Ramos (cell line): ENCODE measurements around the gene DNASE1L3.

Source experiments
- in situ Hi-C: fragments of 300-500 bp; cut with MboI; formaldehyde crosslinking; loops from one replicate; pipeline ENCODE4 v1.14.3; 2022; ENCODE audit warnings: low sequenced_read_pairs; ENCODE audit not compliant: unreplicated experiment

DNASE1L3 gene

DNA sequence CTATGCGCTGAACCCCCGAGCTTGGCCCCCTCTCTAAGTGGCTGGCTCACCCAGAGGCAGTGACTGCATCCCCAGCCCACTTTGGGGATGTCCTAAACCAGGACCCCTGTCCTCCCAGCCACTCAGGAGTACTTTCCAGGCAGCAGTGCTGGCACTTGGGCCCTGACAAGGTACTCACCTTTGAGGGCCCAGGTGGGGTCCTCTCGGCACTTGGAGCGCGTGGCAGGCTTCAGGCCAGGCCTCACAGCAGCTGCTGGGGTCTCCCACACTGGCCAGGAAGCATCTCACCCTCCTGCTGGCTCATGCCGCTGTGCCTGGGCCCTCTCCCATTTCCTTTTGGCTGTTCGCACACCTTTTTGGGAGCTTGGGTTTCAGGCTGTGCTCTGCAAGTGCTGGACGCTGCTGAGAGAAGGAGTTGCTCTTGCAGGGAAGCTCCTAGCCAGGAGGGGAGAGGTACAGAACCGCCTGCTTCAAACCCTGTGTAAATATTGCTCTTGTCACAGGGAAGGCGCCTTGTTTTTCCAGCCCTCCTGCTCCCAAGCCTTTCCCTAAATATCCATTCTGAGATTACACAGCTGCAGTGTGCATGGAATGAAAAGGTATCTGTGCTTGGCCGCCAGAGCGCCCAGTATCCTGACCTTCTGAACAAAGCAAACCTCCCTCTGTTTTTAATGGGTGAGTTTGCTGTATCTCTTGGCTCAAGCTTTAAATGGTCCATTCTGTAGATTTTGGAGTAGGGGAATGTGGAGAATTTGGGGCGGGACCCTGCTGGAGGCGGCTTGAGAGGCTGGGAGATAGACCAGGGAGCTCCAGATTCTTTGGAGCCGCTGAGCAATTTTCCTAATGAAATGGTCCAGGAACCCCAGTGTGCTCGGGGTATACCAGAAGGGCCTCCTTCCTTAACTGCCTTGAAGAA is 45.6 kb downstream of the DNASE1L3 start:
- in situ Hi-C loops = no loop called here

DNA sequence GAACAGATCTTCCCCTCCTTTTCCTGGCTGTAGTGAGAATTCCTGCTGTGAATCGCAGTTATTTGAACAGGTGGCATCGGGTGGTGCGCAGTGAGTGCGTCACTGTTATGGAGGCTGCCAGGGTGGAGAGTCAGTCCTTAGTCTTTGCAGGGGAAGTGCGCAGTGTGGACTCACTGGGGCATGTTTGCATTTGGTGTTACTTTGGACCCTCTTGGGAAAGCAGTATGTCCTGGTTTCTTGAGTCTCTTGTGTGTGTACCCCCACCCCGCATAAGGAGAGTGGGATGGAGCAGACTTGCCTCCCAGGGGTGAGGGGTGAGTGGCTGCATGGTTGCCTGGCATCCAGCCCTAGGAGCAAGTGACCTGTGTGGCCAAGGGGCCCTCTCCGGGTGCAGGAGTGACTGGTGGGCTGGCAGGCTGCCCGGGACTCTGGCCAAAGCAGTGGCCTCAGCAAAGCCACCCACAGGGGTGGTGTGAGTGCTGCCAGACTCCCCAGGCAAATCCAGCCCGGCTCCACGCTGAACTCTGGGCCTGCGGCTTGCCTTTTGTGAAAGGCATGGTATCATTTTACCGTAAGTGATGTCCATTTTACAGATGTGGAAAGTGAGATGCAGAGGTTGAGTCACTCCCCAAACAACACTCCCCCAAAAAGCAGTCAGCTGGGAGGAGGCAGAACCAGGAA is 46.4 kb downstream of the DNASE1L3 start:
- in situ Hi-C loops = no loop called here

DNA sequence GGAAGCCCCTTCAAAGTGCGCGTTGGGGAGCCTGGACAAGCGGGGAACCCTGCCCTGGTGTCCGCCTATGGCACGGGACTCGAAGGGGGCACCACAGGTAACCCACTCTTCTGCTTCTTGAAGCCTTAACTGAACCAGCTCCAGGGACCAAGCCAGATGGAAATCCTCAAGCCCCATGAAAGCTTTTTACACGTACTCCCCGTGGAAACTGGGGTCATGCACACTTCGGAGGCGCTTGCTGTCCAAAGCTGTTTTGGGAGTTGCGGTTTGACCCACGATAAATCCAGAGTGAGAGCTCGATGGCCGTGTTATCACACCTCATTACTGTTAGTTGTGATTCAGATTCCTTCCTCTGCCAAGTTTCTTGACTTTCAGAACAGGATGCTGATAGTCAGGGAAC is 47.5 kb downstream of the DNASE1L3 start:
- in situ Hi-C loops = no loop called here

DNA sequence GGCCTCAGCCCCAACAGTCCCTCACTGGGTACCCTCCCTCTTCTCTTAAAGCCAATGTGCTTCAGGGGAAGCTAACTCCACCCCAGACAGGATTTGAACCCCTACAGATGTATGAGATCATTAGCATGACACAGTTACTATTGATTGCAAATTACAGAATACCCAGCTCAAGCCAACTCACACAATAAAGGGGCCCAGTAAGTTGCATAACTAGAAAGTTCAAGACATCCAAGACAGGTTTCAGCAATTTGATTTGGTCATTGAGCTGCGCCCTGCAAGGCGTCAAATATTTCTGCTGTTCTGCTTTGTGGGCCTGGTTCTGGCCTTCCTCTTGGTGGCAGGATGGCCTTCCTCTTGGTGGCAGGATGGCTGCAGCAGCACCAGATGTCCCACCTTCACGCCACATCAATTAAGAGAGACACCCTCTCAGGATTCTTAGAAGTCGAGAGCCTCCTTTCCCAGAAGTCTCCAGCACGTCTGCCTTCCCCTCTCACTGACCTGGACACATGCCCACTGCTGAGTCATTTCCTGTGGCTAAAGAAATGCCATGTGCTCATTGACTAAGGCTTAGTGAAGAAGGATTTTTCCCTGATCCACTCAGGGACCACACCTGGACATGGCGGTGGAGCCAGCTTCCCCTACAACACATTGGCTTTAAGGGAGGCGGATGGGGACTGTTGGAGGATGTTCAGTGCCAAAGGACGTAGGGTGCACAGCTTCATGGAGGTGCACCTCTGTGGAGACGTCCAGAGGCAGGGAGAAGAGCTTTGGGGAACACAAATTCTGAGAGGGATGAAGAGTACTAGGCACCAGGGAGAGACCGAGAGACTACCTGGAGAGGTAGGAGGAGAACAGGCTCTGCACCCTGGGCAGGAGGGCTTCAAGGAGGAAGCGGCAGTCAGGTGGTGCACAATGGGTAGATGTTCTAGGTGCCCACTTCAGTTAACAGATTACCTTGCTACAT is 49.1 kb downstream of the DNASE1L3 start:
- in situ Hi-C loops = no loop called here

DNA sequence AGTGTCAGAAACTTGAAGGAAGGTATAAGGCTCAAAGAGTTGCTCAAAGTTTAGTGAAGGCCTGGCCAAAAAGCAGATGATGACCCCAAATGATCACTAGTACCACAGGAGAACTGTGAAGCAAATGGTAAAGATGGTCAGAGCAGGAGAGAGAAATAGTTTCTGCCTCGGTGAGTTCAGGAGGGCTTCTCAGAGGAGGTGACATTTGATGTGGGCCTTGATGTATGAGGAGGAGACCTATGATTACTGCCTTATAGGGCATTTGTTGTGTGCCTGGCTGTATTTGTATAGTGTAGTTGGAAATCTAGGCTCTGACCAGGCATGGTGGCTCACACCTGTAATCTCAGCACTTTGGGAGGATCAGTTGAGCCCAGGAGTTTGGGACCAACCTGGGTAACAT is 50.4 kb downstream of the DNASE1L3 start:
- in situ Hi-C loops = no loop called here

GRCh38 chr3:58158442-58159153 is 52.2 kb downstream of the DNASE1L3 start:
- in situ Hi-C loops = no loop called here

GRCh38 chr3:58157700-58158099 is 53.1 kb downstream of the DNASE1L3 start:
- in situ Hi-C loops = no loop called here

GRCh38 chr3:58155838-58156237 is 54.9 kb downstream of the DNASE1L3 start:
- in situ Hi-C loops = no loop called here

GRCh38 chr3:58154626-58155449 is 55.9 kb downstream of the DNASE1L3 start:
- in situ Hi-C loops = no loop called here

- in situ Hi-C loops = no loop called here
Measured at GRCh38 chr3:58153371-58153770, 57.4 kb downstream of the DNASE1L3 start.

- in situ Hi-C loops = no loop called here
Measured at GRCh38 chr3:58152225-58153015, 58.4 kb downstream of the DNASE1L3 start.

- in situ Hi-C loops = no loop called here
Measured at GRCh38 chr3:58151637-58152036, 59.1 kb downstream of the DNASE1L3 start.

DNA sequence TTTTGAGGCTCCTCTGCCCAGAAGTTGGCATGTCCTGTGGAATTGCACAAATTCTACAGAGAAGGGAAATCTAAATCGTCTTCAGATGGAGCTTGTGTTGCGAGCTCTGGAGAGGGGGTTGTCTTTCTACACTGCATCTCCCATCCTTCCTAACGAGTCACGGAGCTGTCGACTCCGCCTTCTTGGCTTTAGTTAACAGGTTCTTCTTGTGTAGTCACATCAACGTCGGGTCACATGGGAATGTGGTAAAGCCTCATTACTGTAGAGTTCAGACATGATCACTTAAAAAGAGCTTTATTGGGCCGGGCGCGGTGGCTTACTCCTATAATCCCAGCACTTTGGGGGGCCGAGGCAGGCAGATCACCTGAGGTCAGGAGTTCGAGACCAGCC is 60.0 kb downstream of the DNASE1L3 start:
- in situ Hi-C loops = no loop called here

DNA sequence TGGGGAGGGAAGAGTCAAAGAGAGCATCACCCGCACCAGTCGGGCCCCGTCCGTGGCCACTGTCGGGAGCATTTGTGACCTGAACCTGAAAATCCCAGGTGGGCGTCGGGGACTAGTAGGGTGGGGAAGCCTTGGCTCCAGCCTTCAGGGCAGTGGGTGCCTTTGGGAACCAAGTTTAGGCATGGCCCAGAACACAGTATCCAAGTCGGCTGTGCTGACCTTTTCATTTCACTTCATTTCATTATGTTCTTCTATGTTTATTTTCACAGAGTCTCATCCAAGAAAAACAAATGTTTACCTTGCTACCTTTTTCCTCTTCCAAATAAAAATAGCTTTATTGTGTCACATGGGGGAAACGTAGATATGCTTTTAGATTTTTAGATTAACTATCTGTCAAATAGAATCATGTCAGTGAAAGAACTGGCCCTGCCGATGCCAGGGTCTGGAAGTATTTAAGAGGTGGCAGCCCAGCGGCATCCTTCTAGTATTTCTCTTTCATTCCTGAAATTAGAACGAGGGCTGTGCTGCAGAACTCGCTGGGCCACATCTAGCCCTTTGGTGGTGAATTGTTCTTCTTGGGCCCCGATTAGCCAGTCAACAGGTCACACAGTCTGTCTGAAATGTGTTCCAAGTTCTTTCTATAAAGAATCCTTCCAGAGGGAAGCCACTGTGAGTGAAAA is 60.5 kb downstream of the DNASE1L3 start:
- in situ Hi-C loops = no loop called here

GRCh38 chr3:58148049-58148448 is 62.7 kb downstream of the DNASE1L3 start:
- in situ Hi-C loops = no loop called here

GRCh38 chr3:58144478-58145325 is 66.1 kb downstream of the DNASE1L3 start:
- in situ Hi-C loops = no loop called here
